Mucosa of descending colon (tissue), 3 donors: Measurements from ENCODE around the gene FABP1. TPM values are rescaled to one million over a fixed set of nuclear protein-coding genes. Genes with fewer than 3 reads are reported as not detected.
A peak's percentile ranks its signal among the peaks of the same experiment; 100 is the strongest.

Source experiments
- ATAC-seq: fragments of 200-7000 bp; cut with Tn5 transposase; one replicate; pipeline ENCODE4 v1.9.1; 2020; ENCODE audit warnings: mild to moderate bottlenecking, moderate library complexity
- DNase-seq, 3 donors: peaks; one replicate each; pipeline ENCODE4 v3.0.0-alpha.2; 2020
- H3K36me3 ChIP-seq: fragments of 200-600 bp; one replicate; pipeline ENCODE4 v1.8.0; 2021; ENCODE audit warnings: low read depth, mild to moderate bottlenecking
- H3K4me1 ChIP-seq: fragments of 200-600 bp; one replicate; pipeline ENCODE4 v1.8.0; 2021; ENCODE audit warnings: low read depth, mild to moderate bottlenecking
- H3K4me3 ChIP-seq: fragments of 200-600 bp; one replicate; pipeline ENCODE4 v1.8.0; 2021; ENCODE audit warnings: mild to moderate bottlenecking
- H3K9me3 ChIP-seq: fragments of 200-600 bp; one replicate; pipeline ENCODE4 v1.8.0; 2021; ENCODE audit warnings: mild to moderate bottlenecking
- CTCF ChIP-seq: fragments of 200-600 bp; IDR thresholded peaks from one replicate; pipeline ENCODE4 v1.8.0; 2022; ENCODE audit warnings: antibody characterized with exemption, mild to moderate bottlenecking
- intact Hi-C, 2 donors: fragments of 100-400 bp; cut with DNase I in 1 of 2; cut with micrococcal nuclease in 1 of 2; formaldehyde crosslinking; loops; one replicate each; pipeline versions ENCODE4 v1.11.0 to v1.11.1; 2022; cut with DNase I, micrococcal nuclease
- total RNA-seq, 3 donors: library from RNA; stranded (reverse); fragmentation: NEBNext Ultra II Directional in 2 of 3; extraction: Animal tissue kit (Norgen Biotek cat#: 25700) in 2 of 3; gene quantifications; one replicate each; pipeline versions ENCODE4 v1.2.1 to v1.2.4, GENCODE V29; 2021 to 2023
- donor health status: DM: no; HTN: no; CAD: no; lungs with moderate emphysema.
- donor health status: DM: no; HTN: no; CAD: no.
- donor health status: DM: no; HTN: yes; CAD: no.

Gene FABP1
- total RNA-seq, 3 donors from 2014 or later = 768 to 5,199 (median 1,319) TPM

DNA sequence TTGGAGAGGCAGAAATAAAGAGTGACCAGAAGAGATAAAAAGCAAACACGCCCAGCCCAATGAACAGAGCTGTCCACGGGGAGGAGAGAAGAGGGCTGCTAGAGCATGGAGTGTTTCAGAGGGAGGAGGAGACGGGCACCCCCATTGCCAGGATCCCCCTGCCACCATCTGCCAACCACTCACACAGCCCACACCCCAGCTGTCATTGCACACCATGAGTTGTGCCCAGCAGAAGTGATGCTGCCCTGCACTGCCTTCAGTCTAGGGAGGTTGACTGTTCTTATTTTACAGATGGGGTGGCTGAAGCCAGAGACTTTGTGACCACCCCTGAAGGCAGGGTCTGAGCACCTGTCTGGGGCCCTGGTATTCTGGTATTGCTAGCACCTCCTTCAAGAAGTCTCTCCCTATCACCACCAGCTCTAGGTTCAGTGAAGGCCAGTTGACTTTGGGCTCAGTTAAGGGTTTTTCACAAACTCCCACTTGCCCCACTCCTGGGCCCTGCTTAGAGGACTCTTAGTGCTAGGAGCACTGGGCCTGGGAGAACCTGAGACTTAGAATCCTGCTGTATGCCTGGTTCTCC, 2.4 kb downstream of the FABP1 start:
- DNase-seq (no peak), ATAC-seq (no peak)
- peaks cover 17% of the 10 kb centered on the region for H3K4me1 ChIP-seq
- H3K4me3 ChIP-seq = no peak overlapping the region
- H3K9me3 ChIP-seq = no peaks in the 10 kb centered on the region
- intact Hi-C loops = no loop called here
- no peaks in the 10 kb centered on the region for H3K36me3 ChIP-seq
- TF ChIP-seq CTCF = no peak

- no peak overlapping the region for H3K4me3 ChIP-seq
- TF ChIP-seq CTCF = no peak
- H3K9me3 ChIP-seq = no peaks in the 10 kb centered on the region
- H3K4me1 ChIP-seq = peaks cover 8% of the 10 kb centered on the region
- no peak for ATAC-seq
- no peak for DNase-seq
- intact Hi-C loops = no loop called here
- no peaks in the 10 kb centered on the region for H3K36me3 ChIP-seq
Measured at GRCh38 chr2:88123975-88124917, 3.6 kb downstream of the FABP1 start.

GRCh38 chr2:88123164-88123974, 4.5 kb downstream of the FABP1 start:
- no peak overlapping the region for H3K4me3 ChIP-seq
- no peak for TF ChIP-seq CTCF
- no peaks in the 10 kb centered on the region for H3K36me3 ChIP-seq
- H3K4me1 ChIP-seq = no peaks in the 10 kb centered on the region
- no peak for ATAC-seq
- DNase-seq = no peak
- intact Hi-C loops = no loop called here
- no peaks in the 10 kb centered on the region for H3K9me3 ChIP-seq

- Histone ChIP-seq H3K9me3 (no peaks in the 10 kb centered on the region), H3K4me1 (no peaks in the 10 kb centered on the region), H3K4me3 (no peak overlapping the region), H3K36me3 (no peaks in the 10 kb centered on the region)
- ATAC-seq = peak; percentile 56
- peak in 1 of 3 donors; percentile 60 for DNase-seq
- TF ChIP-seq CTCF = no peak
- intact Hi-C loops = no loop called here
Measured at GRCh38 chr2:88122141-88122884, 5.5 kb downstream of the FABP1 start.

DNA sequence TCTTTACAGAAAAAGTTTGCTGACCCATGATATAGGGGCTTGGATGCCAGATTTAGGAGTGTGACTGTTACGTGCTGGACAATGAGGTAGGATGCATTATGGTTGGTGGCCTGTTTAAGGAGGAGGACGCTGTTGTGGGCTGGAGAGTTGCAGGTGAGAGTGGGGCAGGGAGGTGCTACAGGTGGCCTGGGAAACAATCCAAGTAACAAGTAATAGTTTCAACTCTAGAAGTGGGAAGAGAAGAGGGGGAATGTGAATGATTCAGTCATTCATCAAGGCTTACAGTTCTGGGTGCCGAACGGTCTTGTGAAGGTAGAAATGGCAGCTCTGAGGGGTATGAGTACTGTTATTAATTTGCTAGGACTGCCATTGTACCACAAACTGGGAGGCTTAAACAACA, 6.2 kb downstream of the FABP1 start:
- intact Hi-C loops = no loop called here
- Histone ChIP-seq H3K36me3 (no peaks in the 10 kb centered on the region), H3K9me3 (no peaks in the 10 kb centered on the region), H3K4me3 (no peak overlapping the region), H3K4me1 (no peaks in the 10 kb centered on the region)
- no peak for ATAC-seq
- no peak for TF ChIP-seq CTCF
- no peak for DNase-seq
